AG09319 (cell line): Measurements from ENCODE around the gene HS2ST1.
"Not testable (repeated sequence)": the region's sequence is repeated elsewhere in the genome, so short reads cannot be mapped to it uniquely, and the experiment has no call there.

Experiments
- DNase-seq: peaks from one replicate; pipeline ENCODE4 v3.0.0-alpha.2; 2010; ENCODE audit warnings: low read depth; ENCODE audit errors: extremely low read depth
- TF ChIP-seq, protein P1 (sequence below): IDR thresholded peaks from 2 replicates; pipeline ENCODE4 v1.5.1; 2011; ENCODE audit warnings: low read depth, mild to moderate bottlenecking, inconsistent platforms, low read length, moderate library complexity

Gene HS2ST1

DNA sequence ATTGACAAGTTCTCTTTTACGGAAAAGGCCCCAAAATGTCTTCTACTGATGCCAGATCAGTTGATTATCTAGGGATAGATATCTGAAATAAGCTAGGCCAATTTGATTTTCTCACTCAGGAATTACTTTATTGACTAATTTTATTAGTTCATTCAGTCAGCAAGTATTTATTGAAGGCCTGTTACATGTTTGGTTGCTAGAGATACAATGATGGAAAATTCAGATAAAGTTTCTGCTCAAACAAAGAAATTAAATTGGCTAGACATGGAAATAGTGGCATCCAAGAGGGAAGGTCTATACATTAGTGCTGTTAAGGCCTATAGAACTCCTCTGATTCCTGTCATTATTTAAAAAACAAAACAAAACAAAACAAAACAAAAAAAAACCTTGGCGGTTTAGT, 56.5 kb downstream of the HS2ST1 start:
- TF ChIP-seq, protein P1, sequence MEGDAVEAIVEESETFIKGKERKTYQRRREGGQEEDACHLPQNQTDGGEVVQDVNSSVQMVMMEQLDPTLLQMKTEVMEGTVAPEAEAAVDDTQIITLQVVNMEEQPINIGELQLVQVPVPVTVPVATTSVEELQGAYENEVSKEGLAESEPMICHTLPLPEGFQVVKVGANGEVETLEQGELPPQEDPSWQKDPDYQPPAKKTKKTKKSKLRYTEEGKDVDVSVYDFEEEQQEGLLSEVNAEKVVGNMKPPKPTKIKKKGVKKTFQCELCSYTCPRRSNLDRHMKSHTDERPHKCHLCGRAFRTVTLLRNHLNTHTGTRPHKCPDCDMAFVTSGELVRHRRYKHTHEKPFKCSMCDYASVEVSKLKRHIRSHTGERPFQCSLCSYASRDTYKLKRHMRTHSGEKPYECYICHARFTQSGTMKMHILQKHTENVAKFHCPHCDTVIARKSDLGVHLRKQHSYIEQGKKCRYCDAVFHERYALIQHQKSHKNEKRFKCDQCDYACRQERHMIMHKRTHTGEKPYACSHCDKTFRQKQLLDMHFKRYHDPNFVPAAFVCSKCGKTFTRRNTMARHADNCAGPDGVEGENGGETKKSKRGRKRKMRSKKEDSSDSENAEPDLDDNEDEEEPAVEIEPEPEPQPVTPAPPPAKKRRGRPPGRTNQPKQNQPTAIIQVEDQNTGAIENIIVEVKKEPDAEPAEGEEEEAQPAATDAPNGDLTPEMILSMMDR, result no peak

DNA sequence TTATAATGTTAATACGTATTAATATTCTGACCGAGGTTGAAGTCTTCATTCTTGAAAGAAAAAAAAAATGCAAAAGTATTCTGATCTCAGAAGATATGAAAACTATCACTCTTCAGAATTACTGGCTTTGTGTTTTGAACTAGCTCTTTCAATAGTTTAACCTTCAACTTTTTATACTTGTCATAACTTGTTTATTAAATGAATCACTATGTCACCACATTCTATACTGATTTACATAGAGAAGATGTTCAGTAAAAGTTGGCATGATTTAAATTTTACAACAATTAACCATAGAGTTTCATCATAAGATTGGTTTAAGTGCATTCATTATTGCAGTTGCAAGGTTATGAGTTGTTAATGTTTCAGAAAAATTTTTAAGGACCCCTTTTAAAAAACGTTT, 57.3 kb downstream of the HS2ST1 start:
- no peak for DNase-seq
- TF ChIP-seq, protein P1, result no peak

More for the DNA sequence above, 56.5 kb downstream of the HS2ST1 start:
- DNase-seq, result no peak

DNA sequence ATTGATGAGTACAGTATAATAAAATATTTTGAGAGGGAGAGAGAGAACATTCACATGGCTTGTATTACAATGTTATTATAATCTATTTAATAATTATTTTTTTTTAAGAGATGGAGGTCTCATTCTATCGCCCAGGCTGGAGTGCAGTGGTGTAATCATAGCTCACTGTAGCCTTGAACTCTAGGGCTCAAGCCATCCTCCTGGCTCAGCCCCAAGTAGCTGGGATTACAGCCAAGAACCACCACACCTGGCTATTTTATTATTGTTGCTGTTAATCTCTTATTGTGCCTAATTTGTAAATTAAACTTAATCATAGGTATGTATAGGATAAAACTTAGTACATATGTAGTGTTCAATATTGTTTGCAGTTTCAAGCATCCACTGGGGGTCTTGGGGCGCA, 57.8 kb downstream of the HS2ST1 start:
- DNase-seq, result no peak
- TF ChIP-seq, protein P1, result no peak

DNA sequence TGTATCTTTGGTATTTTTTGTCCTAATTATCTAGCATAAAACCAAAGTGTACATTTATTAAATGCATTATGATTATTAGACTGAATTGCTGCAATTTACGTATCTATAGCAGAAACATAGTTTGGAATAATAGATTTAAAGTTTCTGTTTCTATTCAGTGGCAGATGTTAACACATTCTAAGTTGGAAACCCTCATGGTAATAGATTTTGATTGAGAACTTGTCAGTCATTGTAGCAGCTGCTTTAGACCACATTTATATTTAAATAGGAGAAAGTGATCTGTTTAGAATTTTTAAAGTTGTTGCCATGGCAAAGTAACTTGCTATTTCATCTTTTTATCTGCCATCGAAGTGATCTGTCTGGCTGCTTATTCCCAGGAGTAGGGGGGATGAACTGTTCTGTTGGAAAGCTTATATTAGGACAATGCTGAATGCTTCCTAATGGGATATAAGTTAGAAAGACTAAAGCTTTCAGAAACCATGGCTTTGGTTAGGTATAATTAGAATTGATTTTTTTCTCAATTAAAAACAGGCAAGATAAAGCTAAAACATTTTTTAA, 61.6 kb downstream of the HS2ST1 start:
- TF ChIP-seq, protein P1, result no peak
- no peak for DNase-seq

DNA sequence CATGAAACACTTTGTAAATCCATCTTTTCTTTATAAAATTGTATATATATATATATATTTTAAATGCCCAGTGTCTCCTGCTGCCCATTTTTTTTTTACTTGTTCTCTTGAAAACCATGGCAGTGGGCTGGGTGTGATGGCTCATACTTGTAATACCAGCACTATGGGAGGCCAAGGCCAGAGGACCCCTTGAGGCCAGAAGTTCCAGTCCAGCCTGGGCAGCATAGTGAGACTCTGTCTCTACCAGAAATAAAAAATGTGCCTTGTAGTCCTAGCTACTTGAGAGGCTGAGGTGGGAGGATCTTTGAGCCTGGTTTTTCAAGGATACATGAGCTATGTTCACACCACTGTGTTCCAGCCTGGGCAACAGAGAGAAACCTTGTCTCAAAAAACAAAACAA, 62.2 kb downstream of the HS2ST1 start:
- DNase-seq, result no peak
- TF ChIP-seq, protein P1, result no peak

DNA sequence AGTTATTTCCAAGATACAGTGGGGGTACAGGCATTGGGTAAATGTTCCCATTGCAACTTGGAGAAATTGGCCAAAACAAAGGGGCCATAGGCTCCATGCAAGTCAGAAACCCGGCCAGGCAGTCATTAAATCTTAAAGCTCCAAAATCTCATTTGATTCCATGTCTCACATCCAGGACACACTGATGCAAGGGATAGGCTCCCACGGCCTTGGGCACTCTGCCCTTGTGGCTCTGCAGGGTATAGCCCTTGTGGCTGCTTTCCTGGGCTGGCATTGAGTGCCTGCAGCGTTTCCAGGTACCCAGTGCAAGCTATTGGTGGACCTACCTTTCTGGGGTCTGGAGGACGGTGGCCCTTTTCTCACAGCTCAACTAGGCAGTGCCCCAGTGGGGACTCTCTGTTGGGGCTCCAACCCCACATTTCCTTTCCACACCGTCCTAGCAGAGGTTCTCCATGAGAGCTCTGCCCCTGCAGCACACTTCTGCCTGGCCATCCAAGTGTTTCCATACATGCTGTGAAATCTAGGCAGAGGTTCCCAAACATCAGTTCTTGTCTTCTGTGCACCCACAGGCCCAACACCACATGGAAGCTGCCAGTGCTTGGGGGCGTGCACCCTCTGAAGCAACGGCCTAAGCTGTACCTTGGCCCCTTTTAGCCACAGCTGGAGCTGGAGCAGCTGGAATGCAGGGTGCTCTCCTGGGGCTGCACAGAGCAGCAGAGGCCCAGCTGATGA, 67.2 kb downstream of the HS2ST1 start:
- DNase-seq, result no peak
- TF ChIP-seq, protein P1, result no peak

DNA sequence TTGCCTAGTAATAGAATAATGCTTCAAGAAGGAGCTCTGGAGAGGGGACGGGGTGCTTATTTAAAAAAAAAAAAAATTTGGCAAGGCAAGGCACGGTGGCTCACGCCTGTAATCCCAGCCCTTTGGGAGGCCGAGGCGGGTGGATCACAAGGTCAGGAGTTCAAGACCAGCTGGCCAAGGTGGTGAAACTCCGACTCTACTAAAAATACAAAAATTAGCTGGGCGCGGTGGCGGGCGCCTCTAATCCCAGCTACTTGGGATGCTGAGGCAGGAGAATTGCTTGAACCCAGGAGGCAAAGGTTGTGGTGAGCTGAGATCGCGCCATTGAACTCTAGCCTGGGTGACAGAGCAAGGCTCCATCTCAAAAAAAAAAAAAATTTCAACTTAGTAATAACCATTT, 69.2 kb downstream of the HS2ST1 start:
- DNase-seq, result not testable (repeated sequence)

DNA sequence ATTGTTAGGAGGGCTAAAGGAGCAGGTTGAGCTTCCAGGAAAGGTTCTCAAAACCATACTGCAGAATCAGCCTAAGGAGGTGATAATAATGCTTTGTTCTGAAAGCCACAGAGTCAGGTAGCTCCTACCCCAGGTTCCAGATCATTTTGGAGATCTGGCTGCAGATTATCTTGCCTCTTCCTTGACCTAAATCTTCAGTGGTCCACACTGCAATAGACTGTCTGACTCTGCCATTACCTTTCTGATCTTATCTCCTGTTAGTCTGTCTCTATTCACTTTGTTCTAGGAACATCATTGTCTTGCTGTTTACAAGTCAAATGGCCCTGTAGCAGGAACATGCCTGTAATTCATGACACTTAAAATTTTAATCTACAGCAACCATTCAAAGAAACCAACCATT, 73.0 kb downstream of the HS2ST1 start:
- no peak for DNase-seq

More for the DNA sequence above, 73.0 kb downstream of the HS2ST1 start:
- TF ChIP-seq, protein P1, result no peak
